ENCODE measurements around the gene ANXA11. TPM values are rescaled to one million over a fixed set of nuclear protein-coding genes. Genes with fewer than 3 reads are reported as not detected.

ANXA11 gene
- total RNA-seq, 3 donors from 2014 or later, result 83.3 to 102 (median 93.4) TPM

GRCh38 chr10:80108576-80109239 is 96.6 kb downstream of the ANXA11 start:
- Histone ChIP-seq H3K9me3 (peaks cover 0 to 18% of the 10 kb centered on the region in 2 donors), H3K27me3 (no peaks in the 10 kb centered on the region), H3K27ac (no peak overlapping the region), H3K36me3 (no peaks in the 10 kb centered on the region), H3K4me1 (no peaks in the 10 kb centered on the region), H3K4me3 (no peak overlapping the region)
- no peak for TF ChIP-seq POLR2AphosphoS5 (IDR thresholded peaks at IDR 0.05)
- intact Hi-C loops (cut with DNase I; ENCODE audit: low total_unique reads), result no loop called here
- no peak for DNase-seq (ENCODE audit: low spot score in 2 of 2)

GRCh38 chr10:80104066-80104926 is 101.0 kb downstream of the ANXA11 start:
- no peak for DNase-seq (ENCODE audit: low spot score in 2 of 2)
- H3K36me3 ChIP-seq, result no peaks in the 10 kb centered on the region
- TF ChIP-seq POLR2A (IDR thresholded peaks at IDR 0.05), result no peak
- no peak for TF ChIP-seq POLR2AphosphoS5 (IDR thresholded peaks at IDR 0.05)
- TF ChIP-seq CTCF (IDR thresholded peaks at IDR 0.05), result no peak
- peak overlapping the region; percentile 79 to 90 for H3K27ac ChIP-seq
- peaks cover 0 to 17% of the 10 kb centered on the region in 2 donors for H3K9me3 ChIP-seq
- no peaks in the 10 kb centered on the region for H3K27me3 ChIP-seq
- H3K4me3 ChIP-seq, result peak overlapping the region in 1 of 3 donors; percentile 33
- intact Hi-C loops (cut with DNase I; ENCODE audit: low total_unique reads), result no loop called here
- no peaks in the 10 kb centered on the region for H3K4me1 ChIP-seq

Other genes with a start within 250 kb of the ANXA11 start
- 10 to 100 TPM; 13.3 to 29.7 (median 18.7) TPM for gene TMEM254, start 126.9 kb downstream of the ANXA11 start, total RNA-seq
- 10 to 100 TPM in 2 of 3 donors, 1 to 10 TPM in 1; 7.5 to 66.2 (median 13.4) TPM for gene PLAC9, start 72.8 kb downstream of the ANXA11 start, total RNA-seq
- gene MAT1A, start 84.1 kb upstream of the ANXA11 start, total RNA-seq, result under 1 TPM in 2 of 3 donors, not detected in 1; 0.29 to 0.98 TPM
- not detected for gene DYDC1, start 151.2 kb upstream of the ANXA11 start, total RNA-seq
- under 1 TPM in 1 of 3 donors, not detected in 2; 0.32 TPM for gene DYDC2, start 151.2 kb upstream of the ANXA11 start, total RNA-seq
- 100 to 1,000 TPM in 1 of 3 donors, 10 to 100 TPM in 2; 82.3 to 547 (median 88.4) TPM for gene PRXL2A, start 203.0 kb upstream of the ANXA11 start, total RNA-seq
- 10 to 100 TPM; 52.8 to 76.8 (median 74.8) TPM for gene TSPAN14, start 248.8 kb upstream of the ANXA11 start, total RNA-seq

All from breast epithelium (tissue), 4 donors.